ENCODE data around the gene CCM2. TPM values are rescaled to one million over a fixed set of nuclear protein-coding genes. Genes with fewer than 3 reads are reported as not detected.

CCM2 gene
- total RNA-seq, 1 donor, result 41.9 TPM

- TF ChIP-seq CTCF (IDR thresholded peaks at IDR 0.05; ENCODE audit: insufficient read depth, low read depth, low read length), result no peak
- no peak overlapping the region for H3K4me3 ChIP-seq (ENCODE audit: low read depth, low read length)
- DNase-seq (ENCODE audit: low read depth), result no peak
Observed at GRCh38 chr7:45048748-45049147, 48.7 kb downstream of the CCM2 start.

- H3K4me3 ChIP-seq (ENCODE audit: low read depth, low read length), result no peak overlapping the region
- TF ChIP-seq CTCF (IDR thresholded peaks at IDR 0.05; ENCODE audit: insufficient read depth, low read depth, low read length), result no peak
- DNase-seq (ENCODE audit: low read depth), result no peak
Observed at GRCh38 chr7:45050198-45050597, 50.2 kb downstream of the CCM2 start.

DNA sequence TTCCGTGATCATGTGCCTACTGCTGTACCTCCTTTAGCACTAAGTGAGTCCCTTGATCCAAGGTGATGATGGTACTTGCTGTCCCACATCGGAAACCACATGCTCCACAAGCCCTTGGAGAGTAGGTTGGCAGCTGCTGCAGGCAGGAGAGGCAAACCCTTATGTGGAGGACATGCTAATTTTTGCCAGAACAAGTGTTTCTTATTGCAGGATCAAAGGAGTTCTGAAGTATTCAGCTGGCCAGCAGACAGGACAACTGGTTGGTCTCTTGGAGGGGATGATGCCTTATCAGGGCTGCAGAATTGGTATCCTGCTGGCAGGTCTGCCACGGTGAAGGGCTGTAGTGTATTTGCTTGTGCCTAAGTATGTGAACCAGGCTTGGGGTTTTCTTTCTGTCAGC, 52.0 kb downstream of the CCM2 start:
- no peak for TF ChIP-seq CTCF (IDR thresholded peaks at IDR 0.05; ENCODE audit: insufficient read depth, low read depth, low read length)
- no peak for DNase-seq (ENCODE audit: low read depth)
- no peak overlapping the region for H3K4me3 ChIP-seq (ENCODE audit: low read depth, low read length)

DNA sequence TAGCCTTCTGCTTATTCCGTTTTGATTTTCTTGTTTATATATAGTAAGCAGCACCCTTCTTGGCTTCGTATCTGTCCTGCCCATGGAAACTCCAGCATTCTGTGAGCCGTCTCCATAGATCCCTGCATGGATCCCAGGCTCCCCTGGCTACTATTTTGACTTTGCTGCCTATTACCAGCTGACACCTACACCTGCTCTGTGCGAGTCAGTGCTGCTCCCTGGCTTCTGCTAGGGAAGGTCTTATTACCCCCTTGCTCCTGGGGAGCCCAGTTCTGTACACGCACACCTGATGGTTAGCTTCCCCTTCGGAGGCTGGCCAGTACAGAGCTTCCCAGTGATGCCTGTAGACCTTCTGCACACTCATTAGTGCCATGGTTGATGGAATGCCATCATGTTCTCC, 53.4 kb downstream of the CCM2 start:
- H3K4me3 ChIP-seq (ENCODE audit: low read depth, low read length), result no peak overlapping the region
- no peak for DNase-seq (ENCODE audit: low read depth)
- no peak for TF ChIP-seq CTCF (IDR thresholded peaks at IDR 0.05; ENCODE audit: insufficient read depth, low read depth, low read length)

GRCh38 chr7:45053941-45054340, 53.9 kb downstream of the CCM2 start:
- no peak for TF ChIP-seq CTCF (IDR thresholded peaks at IDR 0.05; ENCODE audit: insufficient read depth, low read depth, low read length)
- no peak overlapping the region for H3K4me3 ChIP-seq (ENCODE audit: low read depth, low read length)
- no peak for DNase-seq (ENCODE audit: low read depth)

DNA sequence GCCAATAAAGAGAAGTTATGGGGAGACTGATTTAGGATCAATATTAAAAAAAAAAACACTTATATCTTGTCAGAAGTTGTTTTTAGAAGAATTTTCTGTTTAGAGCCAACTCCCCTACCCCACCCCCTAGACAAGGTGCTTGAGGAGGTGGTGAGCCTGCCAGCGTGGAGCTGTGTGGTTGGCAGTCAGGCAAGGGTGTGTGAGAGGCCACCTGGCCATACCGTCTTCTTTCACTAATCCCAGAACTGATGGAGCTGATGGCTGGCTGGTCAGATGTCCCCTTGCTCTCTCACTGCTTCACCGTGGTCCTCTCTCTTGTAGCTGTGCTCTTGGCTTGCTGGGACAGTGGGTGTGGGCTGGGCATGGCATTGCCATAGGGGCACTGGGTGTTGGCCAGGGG, 54.4 kb downstream of the CCM2 start:
- H3K4me3 ChIP-seq (ENCODE audit: low read depth, low read length), result no peak overlapping the region
- no peak for TF ChIP-seq CTCF (IDR thresholded peaks at IDR 0.05; ENCODE audit: insufficient read depth, low read depth, low read length)
- no peak for DNase-seq (ENCODE audit: low read depth)

- DNase-seq (ENCODE audit: low read depth), result no peak
- TF ChIP-seq CTCF (IDR thresholded peaks at IDR 0.05; ENCODE audit: insufficient read depth, low read depth, low read length), result no peak
- H3K4me3 ChIP-seq (ENCODE audit: low read depth, low read length), result no peak overlapping the region
Observed at GRCh38 chr7:45055016-45055415, 55.0 kb downstream of the CCM2 start.

Data from fibroblast of villous mesenchyme (primary cell).